NCI-H510A treated with DMSO at 0.1 percent for 48 hours (cell line): ENCODE data around the gene OPA3.

Experiments
- DNase-seq: peaks from one replicate; lab custom pipeline; 2025; lab: John Stamatoyannopoulos, UW

OPA3 gene

DNA sequence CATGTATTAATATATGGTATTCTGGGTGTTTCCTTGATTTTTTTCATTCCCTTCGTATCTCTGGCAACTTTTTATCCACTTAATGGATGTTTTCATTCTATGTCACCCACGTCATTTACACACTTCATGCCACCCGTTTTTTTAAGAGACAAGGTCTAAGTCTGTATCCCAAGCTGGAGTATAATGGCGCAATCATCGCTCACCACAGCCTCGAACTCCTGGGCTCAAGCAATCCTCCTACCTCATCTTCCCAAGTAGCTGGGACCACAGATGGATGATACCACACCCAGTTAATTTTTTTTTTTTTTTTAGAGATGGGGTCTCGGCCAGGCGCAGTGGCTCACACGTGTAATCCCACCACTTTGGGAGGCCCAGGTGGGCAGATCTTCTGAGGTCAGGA lies 80.7 kb downstream of the OPA3 start:
- DNase-seq, result no peak

DNA sequence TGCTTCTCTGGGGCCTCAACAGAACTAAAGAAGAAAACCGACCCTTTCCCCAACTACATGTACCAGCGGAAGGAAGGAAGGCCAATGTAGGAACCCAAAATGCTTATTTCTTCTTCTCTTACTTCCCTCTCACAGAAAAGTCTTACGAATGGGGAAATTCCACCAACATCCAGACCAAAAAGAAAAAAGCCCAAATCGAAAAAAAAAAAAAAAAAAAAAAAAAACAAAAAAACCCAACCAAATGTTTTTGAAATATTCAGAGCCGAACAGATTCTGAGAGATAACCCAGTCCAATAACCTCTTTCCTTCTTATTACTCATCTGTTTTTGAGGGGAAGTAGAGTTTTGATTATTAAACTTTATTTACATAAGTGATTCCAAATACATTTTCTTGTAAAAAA lies 82.5 kb downstream of the OPA3 start:
- no peak for DNase-seq

DNA sequence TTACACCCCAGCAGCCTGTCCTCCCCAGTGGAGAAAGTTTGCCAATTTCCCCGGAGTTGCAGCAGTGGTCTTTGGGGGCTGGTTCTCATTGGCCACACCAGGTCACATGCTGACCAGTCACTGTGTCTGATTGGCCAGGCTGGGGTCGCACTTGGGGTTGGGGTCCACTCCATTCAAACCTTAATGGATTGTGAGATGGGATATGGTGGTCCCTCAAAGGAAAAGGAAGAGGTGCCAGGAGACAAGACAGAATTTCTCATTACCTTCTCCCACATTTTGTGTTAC lies 82.9 kb downstream of the OPA3 start:
- no peak for DNase-seq

DNA sequence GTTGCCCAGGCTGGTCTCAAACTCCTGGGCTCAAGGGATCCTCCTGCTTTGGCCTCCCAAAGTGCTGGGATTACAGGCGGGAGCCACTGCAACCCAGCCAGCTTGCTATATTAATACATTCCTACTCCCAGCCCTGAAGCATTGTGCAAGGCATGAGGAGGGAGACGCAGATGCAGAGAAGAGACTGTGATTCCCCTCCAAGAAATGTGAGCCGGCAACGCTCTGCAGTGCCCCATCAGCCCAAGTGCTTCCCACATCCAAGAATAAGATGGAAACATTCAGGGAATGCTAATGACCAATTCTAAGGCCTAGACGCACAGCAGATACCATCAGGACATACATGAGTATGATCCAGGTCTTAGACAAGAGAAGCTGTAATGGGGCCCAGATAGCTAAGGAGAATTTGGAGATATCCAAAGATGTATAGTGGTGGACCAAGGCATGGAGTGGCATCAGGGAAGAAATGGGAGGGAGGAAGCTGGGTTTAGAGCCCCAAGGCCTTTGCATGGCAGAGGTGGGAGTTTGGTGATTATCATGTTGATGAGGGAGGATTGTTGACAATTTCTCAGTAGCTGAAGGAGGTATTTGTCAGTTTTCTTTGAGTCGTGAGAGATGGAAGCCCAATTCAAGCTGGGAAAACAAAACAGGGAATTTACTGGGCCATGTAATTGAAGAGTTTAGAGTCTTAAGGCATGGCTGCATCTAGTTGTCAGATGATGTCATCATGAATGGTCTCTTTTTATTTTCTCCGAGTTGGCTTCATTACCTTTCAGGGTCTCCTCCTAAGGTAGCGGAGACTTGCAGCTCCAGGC lies 83.5 kb downstream of the OPA3 start:
- no peak for DNase-seq

DNA sequence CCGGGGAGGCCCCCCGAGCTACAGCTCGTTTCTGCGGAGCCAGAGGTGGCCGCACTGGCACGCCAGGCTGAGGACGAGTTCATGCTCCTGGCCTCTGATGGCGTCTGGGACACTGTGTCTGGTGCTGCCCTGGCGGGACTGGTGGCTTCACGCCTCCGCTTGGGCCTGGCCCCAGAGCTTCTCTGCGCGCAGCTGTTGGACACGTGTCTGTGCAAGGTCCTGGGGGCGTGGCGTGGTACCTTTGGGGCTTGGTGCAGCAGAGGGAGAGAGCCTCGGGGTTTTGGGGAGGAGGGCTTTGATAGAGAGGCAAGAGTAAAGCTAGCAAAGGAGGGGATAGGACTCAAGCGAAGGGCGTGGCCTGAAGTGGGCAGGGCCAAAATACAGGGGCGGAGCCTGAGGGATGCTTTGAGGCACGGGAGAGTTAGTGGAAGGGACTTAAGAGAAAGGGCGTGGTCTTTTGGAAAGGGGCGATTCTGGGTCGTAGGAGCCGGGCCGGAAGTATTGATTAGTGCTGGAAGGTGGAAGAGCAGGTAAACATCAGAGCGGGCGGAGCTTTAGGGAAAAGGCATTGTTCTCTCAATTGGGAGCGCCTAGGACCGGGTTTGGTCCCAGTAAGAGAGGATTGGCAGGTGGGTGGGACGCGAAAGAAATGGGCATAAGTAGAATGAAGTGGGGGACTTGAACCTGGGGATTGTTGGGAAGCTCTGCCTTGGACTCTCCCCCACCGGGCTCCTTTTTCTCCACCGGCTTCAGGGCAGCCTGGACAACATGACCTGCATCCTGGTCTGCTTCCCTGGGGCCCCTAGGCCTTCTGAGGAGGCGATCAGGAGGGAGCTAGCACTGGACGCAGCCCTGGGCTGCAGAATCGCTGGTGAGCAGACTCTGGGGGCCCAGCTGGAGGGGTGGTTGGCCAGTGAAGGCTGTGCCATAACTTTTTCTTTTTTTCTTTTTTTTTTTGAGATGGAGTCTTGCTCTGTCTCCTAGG lies 85.1 kb downstream of the OPA3 start:
- peak; percentile 5 for DNase-seq

DNA sequence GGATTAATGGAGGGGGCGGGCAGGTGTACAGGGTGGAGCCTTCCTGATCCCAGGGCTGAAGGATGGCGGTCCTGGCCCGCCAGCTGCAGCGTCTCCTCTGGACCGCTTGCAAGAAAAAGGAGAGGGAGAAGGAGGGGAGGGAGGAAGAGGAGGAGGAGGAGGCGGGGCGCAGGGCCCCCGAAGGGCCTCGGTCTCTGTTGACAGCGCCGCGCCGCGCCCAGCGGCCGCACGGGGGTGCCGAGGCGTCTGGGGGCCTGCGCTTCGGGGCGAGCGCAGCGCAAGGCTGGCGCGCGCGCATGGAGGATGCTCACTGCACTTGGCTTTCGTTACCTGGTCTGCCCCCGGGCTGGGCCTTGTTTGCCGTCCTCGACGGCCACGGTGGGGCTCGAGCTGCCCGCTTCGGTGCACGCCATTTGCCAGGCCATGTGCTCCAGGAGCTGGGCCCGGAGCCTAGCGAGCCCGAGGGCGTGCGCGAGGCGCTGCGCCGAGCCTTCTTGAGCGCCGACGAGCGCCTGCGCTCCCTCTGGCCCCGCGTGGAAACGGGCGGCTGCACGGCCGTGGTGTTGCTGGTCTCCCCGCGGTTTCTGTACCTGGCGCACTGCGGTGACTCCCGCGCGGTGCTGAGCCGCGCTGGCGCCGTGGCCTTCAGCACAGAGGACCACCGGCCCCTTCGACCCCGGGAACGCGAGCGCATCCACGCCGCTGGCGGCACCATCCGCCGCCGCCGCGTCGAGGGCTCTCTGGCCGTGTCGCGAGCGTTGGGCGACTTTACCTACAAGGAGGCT lies 86.0 kb downstream of the OPA3 start, which contains the start of gene PPM1N:
Gene PPM1N, plus strand, starts transcription at position 33 of the 785 bp plus-strand sequence. Its CDS starts 30 bp downstream, at position 63.
- DNase-seq, result no peak

DNA sequence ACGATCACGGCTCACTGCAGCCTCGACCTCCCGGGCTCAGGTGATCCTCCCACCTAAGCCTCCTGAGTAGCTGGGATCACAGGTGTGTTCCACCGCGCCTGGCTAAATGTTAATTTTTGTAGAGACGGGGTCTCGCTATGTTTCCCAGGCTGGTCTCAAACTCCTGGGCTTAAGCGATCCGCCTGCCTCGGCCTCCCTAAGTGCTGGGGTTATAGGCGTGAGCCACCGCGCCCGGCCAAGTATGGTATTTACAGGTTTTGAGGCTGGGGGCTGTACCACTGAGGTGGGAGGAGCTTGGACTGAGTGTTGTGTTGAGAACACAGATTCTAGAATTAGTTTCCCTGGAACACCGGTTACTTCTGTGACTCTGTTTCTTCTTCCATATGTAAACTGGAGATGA lies 86.8 kb downstream of the OPA3 start:
- no peak for DNase-seq

DNA sequence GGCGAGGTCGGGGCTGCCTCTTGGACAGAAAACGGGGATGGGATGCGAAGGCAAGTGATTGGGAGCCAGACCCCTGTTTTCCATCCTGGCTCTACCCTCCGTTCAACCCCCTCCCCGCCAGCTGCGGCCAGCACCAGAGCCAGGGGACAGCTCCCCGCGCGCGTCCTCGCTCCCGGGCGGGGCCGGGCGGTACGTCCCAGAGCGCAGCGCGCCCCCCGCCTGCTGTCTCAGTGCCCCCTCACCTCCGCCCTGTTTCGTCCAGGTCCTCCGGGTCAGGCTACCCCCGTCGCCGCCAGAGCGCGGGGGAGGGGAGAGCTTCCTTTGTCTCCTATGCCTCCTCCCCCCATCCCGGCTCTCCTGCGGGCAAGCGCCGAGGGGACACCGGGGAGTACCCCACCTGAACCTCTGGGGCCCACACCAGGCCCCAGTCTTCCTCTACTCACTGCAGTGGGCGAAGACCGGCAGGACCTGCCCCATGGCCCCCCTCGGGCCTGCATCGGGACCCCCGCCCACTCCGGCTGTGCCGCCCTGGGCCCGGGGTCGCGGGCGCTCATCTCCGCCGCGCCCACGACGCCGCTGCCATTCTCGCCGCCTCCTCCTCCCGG lies 88.2 kb downstream of the OPA3 start:
- DNase-seq, result peak; percentile 35

DNA sequence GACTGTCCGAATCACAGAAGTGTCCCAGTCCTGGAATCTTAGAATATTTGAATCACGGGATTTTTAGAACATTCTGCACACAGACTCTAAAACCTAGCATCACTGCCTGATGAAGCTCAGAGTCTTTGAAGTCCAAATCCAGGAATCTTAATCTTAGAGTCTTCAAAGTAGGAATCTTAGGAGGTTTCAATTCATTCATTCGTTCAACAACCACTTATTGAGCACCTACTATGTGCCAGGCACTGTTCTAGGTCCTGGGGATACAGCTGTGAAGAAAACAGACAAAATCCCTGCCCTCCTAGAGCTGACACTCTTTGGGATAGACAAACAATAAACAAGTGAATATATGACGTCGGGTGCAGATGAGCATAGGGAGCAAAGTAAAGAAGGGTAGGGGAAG lies 89.4 kb downstream of the OPA3 start:
- DNase-seq, result no peak

DNA sequence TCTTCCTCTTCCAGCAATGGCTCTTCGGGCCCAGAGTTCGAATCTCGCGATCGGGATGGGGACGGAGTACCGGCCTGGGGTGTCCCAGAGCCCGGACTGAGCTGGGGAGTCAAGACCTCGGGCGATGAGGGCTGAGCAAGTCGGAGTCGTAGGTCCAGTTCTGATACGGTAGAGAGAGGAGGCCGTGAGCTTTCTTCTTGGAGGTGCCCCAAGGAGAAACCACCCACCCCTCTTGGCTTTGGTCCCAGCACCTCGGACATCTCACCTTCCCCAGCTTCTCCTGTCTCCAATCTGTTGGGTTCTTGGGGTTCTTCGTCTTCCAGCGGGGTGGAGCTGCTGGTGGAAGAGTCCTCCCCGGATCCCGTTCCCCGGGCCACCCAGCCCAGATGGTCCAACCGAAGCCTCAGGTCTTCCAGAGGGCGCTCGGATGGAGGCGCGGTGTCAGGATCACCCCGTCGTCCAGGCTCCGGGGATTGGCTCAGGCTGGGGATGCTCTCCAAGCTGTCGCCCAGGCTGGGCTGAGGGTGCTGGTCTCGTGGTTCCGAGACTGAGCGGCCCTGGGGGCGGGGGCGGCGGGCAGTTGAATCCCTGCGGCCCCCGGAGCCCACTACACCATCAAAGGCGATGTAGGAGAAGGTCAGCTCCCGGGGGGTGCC lies 90.2 kb downstream of the OPA3 start:
- DNase-seq, result no peak

DNA sequence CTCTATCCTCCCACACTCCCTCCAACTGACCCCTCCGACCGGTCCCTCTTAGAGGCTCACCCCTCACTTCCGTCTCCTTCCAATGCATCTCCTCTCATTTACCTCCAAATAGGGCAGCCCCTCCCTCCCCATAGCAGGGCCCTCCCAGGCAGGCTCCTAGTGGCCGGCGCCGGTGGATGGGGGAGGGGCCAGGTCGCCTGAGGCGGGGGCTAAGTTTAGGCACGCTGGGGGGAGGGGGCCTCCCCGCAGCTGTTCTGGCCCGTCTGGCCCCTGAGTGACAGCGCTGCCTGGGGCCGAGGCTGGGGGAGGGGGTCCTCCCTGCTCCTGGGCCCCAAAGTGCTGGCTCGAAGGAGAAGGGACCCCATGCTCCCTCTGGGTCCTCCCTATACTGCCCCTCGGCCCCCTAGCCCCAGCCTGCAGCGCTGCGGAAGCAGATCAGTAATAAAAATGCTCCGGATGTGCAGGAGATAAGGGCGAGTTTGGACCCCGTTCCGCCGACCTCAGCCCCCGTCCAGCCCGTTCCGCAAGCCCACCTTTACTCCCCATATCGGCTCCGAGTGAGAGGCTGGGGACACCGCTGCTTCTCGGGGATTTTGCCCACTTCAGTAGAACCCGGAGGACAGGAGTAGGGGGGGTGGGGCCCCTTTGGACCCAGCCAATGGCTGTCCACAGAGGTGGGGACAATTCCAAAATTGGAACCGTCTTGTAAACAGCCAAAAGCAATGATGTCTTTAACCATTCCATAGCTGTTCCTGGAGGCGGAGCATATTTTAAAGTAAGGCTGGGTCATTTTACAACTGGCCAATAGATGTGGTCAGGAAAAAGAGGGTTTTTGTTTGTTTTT lies 91.8 kb downstream of the OPA3 start:
- DNase-seq, result no peak

DNA sequence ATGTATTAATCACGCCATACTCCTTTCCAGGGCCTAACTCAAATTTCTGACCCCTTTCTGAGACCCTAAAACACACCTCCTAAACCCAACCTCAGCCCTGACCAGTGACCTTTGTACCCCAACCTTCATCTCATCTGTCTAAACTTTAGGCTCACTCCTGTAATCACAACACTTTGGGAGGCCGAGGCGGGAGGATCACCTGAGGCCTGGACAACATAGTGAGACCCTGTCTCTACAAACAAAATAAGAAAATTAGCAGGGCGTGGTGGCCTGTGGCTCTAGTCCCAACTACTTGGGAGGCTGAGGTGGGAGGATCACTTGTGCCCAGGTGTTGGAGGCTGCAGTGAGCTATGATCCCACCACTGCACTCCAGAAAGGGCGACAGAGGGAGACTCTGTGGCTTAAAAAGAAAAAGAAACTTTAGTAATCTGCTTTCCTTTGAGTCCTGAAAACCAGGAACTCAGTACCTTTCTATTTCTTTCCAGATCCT lies 92.4 kb downstream of the OPA3 start:
- DNase-seq, result no peak

DNA sequence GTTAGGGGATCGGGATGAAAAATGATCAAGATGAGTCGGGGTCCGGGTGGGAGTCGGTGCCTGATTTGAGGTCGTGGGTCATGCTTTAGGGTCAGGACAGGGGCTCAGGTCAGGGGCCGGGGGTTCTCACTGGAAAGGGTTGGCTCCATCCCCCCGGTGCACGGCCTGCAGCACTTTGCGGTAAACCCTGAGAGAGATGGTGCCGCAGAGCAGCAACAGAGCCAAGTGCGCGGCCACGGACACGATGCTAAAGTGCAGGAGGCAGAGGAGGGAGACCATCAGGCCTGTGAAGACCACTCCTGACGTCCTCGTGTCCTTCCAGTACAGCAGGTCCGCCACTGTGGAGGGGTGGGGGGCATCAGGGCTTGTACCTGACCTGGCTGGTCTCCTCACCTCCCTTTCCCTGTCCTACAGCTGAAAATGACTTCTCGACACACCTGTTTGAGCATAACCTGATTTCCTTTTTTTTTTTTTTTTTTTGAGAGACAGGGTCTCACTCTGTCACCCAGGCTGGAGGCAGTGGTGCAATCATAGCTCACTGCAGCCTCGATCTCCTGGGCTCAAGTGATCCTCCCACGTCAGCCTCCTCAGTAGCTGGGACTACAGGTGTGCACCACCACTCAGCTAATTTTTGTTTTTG lies 95.3 kb downstream of the OPA3 start:
- DNase-seq, result no peak

DNA sequence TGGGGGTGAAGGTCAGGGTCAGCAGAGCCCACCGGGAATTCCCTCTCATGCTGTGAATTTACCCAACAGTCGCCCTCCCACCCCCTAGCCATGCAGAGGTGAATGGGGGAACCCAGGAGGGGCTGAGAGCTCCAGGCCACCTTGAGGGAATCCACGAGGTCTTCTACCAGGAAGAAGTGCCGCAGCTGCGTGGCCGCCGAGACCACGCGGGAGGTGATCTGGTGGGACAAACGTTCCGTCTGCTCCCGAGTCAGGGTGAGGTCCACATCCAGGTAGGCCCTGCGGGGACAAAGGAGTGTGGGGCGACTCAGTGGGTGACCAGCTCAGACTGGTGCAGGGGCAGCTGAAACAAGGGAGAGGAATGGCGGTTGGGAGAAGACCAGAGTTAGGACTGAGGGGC lies 95.9 kb downstream of the OPA3 start:
- no peak for DNase-seq

DNA sequence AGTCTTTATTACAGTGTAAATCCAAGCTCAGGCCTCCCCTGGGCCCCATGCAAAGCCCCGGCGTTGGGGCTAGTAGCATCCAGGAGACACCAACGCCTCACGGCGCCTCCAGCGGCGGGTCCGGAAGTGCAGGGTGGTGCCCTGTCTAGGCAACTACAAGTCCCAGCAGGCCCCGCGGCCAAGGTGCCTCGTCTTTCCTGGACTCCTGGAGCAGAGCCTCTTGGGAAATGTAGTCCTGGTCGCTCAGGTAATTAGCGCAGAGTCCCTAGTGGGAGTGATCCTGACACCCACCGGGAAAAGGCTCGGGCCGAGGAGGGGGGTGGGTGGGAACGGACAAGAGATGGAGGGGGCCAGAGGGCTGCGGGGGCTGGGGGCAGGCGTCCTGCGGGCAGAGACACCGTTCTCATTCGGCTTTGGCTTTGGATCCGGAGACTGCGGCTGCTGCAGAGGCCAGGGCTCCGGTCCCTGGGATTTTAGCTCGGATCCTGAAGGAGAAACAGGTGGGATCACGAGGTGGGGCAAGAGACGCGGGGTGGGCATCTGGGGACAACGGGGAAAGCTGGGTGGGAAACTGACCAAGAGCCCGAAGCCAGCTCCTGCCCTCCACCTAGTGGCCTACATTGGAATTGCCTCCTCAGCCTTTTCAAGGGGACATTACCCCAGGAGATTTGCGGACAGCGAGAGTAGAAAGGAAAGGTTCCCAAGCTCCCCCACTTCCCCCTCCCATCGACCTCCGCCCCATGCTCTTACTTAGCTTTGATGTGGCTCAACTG lies 99.1 kb downstream of the OPA3 start:
- peak; percentile 86 for DNase-seq

DNA sequence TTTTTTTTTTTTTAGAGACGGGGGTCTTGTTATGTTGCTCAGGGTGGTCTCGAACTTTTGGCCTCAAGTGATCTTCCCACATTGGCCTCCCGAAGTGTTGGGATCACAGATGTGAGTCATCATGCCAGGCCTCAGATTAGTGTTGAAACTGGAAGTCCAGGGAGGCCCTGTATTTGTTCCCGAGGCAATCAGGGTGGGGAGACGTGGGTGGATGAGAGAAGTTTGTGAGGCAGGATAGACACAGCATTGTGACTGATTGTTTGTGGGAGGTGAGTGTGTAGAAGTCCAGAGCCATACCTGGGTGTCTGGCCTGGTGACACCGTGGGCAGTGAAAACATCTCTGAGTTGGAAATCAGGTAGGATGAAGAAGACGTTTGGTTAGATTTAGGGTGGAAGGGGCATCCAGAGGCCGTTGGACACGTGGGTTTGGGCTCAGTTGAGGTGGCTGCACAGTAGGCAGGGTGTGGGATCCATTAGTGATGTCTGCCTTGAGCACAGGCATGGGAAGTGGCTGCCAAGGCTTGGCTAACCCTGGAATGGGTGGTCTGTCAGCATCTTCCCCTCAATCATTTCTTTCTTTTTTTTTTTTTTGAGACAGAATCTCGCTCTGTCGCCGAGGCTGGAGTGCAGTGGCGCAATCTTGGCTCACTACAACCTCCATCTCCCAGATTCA lies 100.2 kb downstream of the OPA3 start:
- DNase-seq, result no peak

DNA sequence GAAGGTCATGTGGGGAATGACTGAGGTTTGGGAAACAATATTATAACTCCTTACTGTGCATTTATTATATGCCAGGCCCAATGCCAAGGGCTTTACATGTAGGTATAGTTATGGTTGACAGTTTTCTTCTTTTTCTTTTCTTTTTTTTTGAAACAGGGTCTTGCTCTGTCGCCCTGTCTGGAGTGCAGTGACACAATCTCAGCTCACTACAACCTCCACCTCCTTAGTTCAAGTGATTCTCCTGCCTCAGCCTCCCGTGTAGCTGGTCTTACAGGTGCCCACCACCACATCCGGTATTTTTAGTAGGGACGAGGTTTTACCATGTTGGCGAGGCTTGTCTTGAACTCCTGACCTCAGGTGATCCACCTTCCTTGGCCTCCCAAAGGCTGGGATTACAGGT lies 101.6 kb downstream of the OPA3 start:
- no peak for DNase-seq

DNA sequence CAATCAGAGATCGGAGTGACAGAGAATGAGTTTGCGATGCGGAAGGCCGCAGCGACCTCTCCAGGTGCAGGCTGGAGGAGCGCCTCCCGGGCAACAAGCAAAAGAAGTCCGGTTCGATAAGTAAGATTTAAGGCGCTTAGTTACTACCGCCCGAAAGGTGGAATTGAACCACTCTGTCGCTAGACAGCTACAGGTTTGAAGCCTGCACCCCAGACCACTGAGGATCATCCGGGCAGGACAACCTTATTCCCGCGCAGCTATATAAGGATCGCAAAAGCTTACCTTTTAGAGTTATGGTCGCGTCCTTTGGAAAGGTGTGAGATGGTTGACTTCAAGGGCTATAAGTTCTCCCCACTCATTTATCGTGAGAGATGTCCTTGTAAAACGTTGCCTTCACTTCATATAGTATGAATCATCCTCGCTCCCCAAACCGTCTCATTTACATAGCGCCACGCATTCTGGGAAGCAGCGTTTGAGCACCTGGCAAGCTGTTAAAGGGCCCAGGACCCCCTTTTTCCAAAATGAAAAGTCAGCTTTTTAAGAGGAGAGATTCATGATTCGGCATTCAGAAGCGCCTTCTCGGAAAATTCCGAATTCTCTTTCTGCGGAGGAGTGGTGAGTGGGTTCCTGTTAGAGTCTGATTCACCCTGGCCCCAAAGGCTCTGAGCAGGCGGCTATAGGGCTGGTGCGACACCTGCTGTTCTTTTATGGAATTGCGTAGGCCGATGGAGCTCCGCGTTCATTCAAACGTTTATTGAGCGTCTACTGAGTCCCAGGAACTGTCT lies 106.0 kb downstream of the OPA3 start:
- peak; percentile 94 for DNase-seq
